HepG2 (cell line): ENCODE data around the gene FGFR3. TPM values are rescaled to one million over a fixed set of nuclear protein-coding genes. Genes with fewer than 3 reads are reported as not detected.

ENCODE experiments used
- CREBL2 ChIP-seq: sonication (generic); formaldehyde crosslinking; IDR thresholded peaks from 2 replicates; pipeline ENCODE4 v1.8.1; 2023; ENCODE audit warnings: missing genetic modification reagents, mild to moderate bottlenecking, borderline replicate concordance
- EHMT2 ChIP-seq: fragments of 200-600 bp; sonication (generic); IDR thresholded peaks from 2 replicates; pipeline ENCODE4 v1.7.0; 2017; ENCODE audit warnings: antibody characterized with exemption, low read depth, low read length, borderline replicate concordance
- FOXJ3 ChIP-seq: sonication (generic); formaldehyde crosslinking; IDR thresholded peaks from 2 replicates; pipeline ENCODE4 v1.4.0; 2020; ENCODE audit warnings: missing genetic modification reagents, mild to moderate bottlenecking, borderline replicate concordance
- GABPB1 ChIP-seq: IDR thresholded peaks from 2 replicates; pipeline ENCODE4 v1.6.1; 2016; ENCODE audit warnings: mild to moderate bottlenecking, missing genetic modification reagents, moderate library complexity, missing compliant biosample characterization
- HDAC1 ChIP-seq: sonication (generic); formaldehyde crosslinking; IDR thresholded peaks from 2 replicates; pipeline ENCODE4 v1.5.1; 2020; ENCODE audit warnings: mild to moderate bottlenecking, missing genetic modification reagents
- HES4 ChIP-seq: sonication (generic); formaldehyde crosslinking; IDR thresholded peaks from 2 replicates; pipeline ENCODE4 v1.9.0; 2021; ENCODE audit warnings: mild to moderate bottlenecking, missing genetic modification reagents, borderline replicate concordance
- HIVEP1 ChIP-seq: sonication (generic); formaldehyde crosslinking; IDR thresholded peaks from 2 replicates; pipeline ENCODE4 v1.4.0; 2020; ENCODE audit warnings: mild to moderate bottlenecking, missing genetic modification reagents
- HNRNPLL ChIP-seq: fragments of 200-400 bp; formaldehyde crosslinking; IDR thresholded peaks from 2 replicates; pipeline ENCODE4 v1.6.1; 2017; ENCODE audit warnings: mild to moderate bottlenecking, low read depth, low read length; ENCODE audit not compliant: poor library complexity, severe bottlenecking
- HOXA3 ChIP-seq: sonication (generic); formaldehyde crosslinking; IDR thresholded peaks from 2 replicates; pipeline ENCODE4 v1.5.0; 2020; ENCODE audit warnings: missing genetic modification reagents
- LRRFIP1 ChIP-seq: sonication (generic); formaldehyde crosslinking; conservative IDR thresholded peaks from 2 replicates; pipeline ENCODE4 v1.4.0; 2020; ENCODE audit warnings: missing genetic modification reagents
- PLRG1 ChIP-seq: fragments of 450-650 bp; conservative IDR thresholded peaks from 2 replicates; pipeline ENCODE4 v1.6.1; 2016
- RXRB ChIP-seq: IDR thresholded peaks from 2 replicates; pipeline ENCODE4 v1.6.1; 2016; ENCODE audit warnings: borderline replicate concordance, missing genetic modification reagents, missing compliant biosample characterization
- ZBTB33 ChIP-seq: sonication (generic); formaldehyde crosslinking; IDR thresholded peaks from 2 replicates; pipeline ENCODE4 v1.4.0; 2020; ENCODE audit warnings: missing genetic modification reagents
- ZBTB43 ChIP-seq: sonication (generic); formaldehyde crosslinking; conservative IDR thresholded peaks from 2 replicates; pipeline ENCODE4 v1.4.0; 2020; ENCODE audit warnings: missing genetic modification reagents
- ZFY ChIP-seq: sonication (generic); formaldehyde crosslinking; IDR thresholded peaks from 2 replicates; pipeline ENCODE4 v1.4.0; 2020; ENCODE audit warnings: missing genetic modification reagents
- ZNF207 ChIP-seq: fragments of 450-650 bp; IDR thresholded peaks from 2 replicates; pipeline ENCODE4 v1.6.1; 2016; ENCODE audit warnings: antibody characterized with exemption, borderline replicate concordance
- ZNF256 ChIP-seq: sonication (generic); formaldehyde crosslinking; conservative IDR thresholded peaks from 2 replicates; pipeline ENCODE4 v1.4.0; 2020; ENCODE audit warnings: missing genetic modification reagents
- ZNF317 ChIP-seq: sonication (generic); formaldehyde crosslinking; IDR thresholded peaks from 2 replicates; pipeline ENCODE4 v1.5.0; 2020; ENCODE audit warnings: mild to moderate bottlenecking, missing genetic modification reagents
- ZNF740 ChIP-seq: sonication (generic); formaldehyde crosslinking; IDR thresholded peaks from 2 replicates; pipeline ENCODE4 v1.4.0; 2020; ENCODE audit warnings: missing genetic modification reagents
- polyA plus RNA-seq, 8 experiments: library from polyadenylated mRNA; depleted of rRNA in 3 of 8; stranded (reverse) in 7 of 8; unstranded in 1 of 8; fragments of >200 nt; fragmentation: Illumina TruSeq in 4 of 8; extraction: Trizol in 4 of 8; gene quantifications; 2 replicates each; pipeline versions ENCODE4 v1.2.1 to v1.2.3, GENCODE V29; 2011 to 2016; ENCODE audit warnings: low read depth in 4 of 8, missing spikeins in 1 of 8, mixed read lengths in 1 of 8; ENCODE audit not compliant: insufficient read depth in 1 of 8
- total RNA-seq, 5 experiments: library from RNA; depleted of rRNA; stranded (reverse); fragments of >200 nt; fragmentation: Illumina TruSeq; extraction: Trizol; gene quantifications; 2 replicates each; pipeline ENCODE4 v1.2.3, GENCODE V29; 2016; ENCODE audit warnings: low read depth in 1 of 5
- TF ChIP-seq, protein P1 (sequence below): sonication (generic); formaldehyde crosslinking; IDR thresholded peaks from 2 replicates; pipeline ENCODE4 v1.8.1; 2023; ENCODE audit warnings: mild to moderate bottlenecking, moderate library complexity, missing genetic modification reagents
- TF ChIP-seq, protein P2 (sequence below): sonication (generic); IDR thresholded peaks from 2 replicates; pipeline ENCODE4 v1.6.1; 2016; ENCODE audit warnings: low read depth, borderline replicate concordance

Gene FGFR3
- total and polyA plus RNA-seq, 2 of the 13 experiments (the other 11 are each of a cell fraction or from before 2014, with no cell fraction given), result 103 to 109 TPM

- 0 out of 2 replicates have a peak, but pooled peaks have one; percentile 8 for TF ChIP-seq HOXA3
- no peak for TF ChIP-seq HES4 (CRISPR knock-in tag)
- no peak for TF ChIP-seq ZNF740 (CRISPR knock-in tag)
- no peak for TF ChIP-seq ZBTB33
- no peak for TF ChIP-seq FOXJ3 (CRISPR knock-in tag)
- no peak for TF ChIP-seq PLRG1
- TF ChIP-seq HNRNPLL, result peak; percentile 15
- no peak for TF ChIP-seq HIVEP1
- TF ChIP-seq ZBTB43 (CRISPR knock-in tag), result no peak
- no peak for TF ChIP-seq CREBL2 (CRISPR knock-in tag)
- no peak for TF ChIP-seq ZNF256
- peak; percentile 54; the same call in 1 of the 2 replicates for TF ChIP-seq GABPB1
- TF ChIP-seq, protein P1, sequence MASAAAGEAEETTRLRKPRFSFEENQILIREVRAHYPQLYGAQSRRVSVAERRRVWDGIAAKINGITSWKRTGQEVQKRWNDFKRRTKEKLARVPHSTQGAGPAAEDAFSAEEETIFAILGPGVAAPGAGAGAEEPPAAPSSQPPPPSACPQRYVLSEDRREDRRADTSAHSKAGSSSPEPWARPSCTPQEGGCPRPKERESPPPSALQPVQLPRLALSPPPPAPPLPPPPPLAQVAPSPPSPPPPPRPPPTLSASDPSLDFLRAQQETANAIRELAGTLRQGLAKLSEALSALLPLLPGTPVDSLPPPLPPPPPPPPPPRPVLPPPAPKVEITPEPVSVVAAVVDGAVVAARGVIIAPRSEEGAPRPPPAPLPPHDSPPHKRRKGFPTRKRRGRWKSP (CRISPR knock-in tag), result no peak
- no peak for TF ChIP-seq ZNF207
- TF ChIP-seq LRRFIP1 (CRISPR knock-in tag), result no peak
- TF ChIP-seq RXRB, result no peak
- TF ChIP-seq, protein P2, sequence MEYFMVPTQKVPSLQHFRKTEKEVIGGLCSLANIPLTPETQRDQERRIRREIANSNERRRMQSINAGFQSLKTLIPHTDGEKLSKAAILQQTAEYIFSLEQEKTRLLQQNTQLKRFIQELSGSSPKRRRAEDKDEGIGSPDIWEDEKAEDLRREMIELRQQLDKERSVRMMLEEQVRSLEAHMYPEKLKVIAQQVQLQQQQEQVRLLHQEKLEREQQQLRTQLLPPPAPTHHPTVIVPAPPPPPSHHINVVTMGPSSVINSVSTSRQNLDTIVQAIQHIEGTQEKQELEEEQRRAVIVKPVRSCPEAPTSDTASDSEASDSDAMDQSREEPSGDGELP, result peak; percentile 94
- no peak for TF ChIP-seq EHMT2
- peak; percentile 65 for TF ChIP-seq HDAC1 (CRISPR knock-in tag)
- TF ChIP-seq ZNF317, result no peak
- TF ChIP-seq ZFY (CRISPR knock-in tag), result peak; percentile 53; the same call in 1 of the 2 replicates
Measured at GRCh38 chr4:1786544-1787362, 6.3 kb upstream of the FGFR3 start (continued).
